Measurements from ENCODE around the gene DCC.

DNA sequence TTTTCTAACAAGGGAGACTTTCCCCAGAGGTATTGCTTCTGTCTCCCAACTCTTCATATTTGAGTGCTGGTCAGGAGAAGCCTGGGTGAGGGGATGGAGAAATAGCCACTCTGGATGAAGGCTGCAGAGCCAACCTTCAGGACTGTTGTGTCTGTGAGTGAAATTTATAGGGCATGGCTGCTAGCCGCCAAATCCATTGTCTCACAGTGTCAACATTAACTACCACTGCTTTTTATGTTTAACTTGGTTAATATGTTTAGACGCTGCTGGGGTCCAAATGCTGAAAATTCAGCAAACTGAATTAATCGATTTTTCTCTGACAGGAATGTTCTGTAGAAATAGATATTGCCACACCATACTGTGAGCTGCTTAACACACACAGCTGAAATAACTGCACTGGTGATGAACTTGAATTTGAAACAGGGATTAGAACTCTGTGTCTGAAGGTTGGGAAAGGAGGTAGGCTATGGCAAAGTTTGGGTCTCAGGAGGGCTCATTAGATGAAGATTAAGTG lies 281.0 kb downstream of the DCC start:
- TF ChIP-seq, protein P1, sequence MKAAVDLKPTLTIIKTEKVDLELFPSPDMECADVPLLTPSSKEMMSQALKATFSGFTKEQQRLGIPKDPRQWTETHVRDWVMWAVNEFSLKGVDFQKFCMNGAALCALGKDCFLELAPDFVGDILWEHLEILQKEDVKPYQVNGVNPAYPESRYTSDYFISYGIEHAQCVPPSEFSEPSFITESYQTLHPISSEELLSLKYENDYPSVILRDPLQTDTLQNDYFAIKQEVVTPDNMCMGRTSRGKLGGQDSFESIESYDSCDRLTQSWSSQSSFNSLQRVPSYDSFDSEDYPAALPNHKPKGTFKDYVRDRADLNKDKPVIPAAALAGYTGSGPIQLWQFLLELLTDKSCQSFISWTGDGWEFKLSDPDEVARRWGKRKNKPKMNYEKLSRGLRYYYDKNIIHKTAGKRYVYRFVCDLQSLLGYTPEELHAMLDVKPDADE (IDR thresholded peaks at IDR 0.05): no peak
- TF ChIP-seq, protein P2, sequence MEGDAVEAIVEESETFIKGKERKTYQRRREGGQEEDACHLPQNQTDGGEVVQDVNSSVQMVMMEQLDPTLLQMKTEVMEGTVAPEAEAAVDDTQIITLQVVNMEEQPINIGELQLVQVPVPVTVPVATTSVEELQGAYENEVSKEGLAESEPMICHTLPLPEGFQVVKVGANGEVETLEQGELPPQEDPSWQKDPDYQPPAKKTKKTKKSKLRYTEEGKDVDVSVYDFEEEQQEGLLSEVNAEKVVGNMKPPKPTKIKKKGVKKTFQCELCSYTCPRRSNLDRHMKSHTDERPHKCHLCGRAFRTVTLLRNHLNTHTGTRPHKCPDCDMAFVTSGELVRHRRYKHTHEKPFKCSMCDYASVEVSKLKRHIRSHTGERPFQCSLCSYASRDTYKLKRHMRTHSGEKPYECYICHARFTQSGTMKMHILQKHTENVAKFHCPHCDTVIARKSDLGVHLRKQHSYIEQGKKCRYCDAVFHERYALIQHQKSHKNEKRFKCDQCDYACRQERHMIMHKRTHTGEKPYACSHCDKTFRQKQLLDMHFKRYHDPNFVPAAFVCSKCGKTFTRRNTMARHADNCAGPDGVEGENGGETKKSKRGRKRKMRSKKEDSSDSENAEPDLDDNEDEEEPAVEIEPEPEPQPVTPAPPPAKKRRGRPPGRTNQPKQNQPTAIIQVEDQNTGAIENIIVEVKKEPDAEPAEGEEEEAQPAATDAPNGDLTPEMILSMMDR (conservative IDR thresholded peaks at IDR 0.05; ENCODE audit: low read depth in 2 of 2): no peak
- TF ChIP-seq EZH2 (IDR thresholded peaks at IDR 0.05; ENCODE audit: low read depth, unreplicated experiment): no peak
- no peak for TF ChIP-seq POLR2AphosphoS5 (IDR thresholded peaks at IDR 0.05; ENCODE audit: low read depth)

Data from GM23338 (cell line).